ENCODE measurements around the gene NADSYN1. TPM values are rescaled to one million over a fixed set of nuclear protein-coding genes. Genes with fewer than 3 reads are reported as not detected.
A peak's percentile ranks its signal among the peaks of the same experiment; 100 is the strongest.
"Not testable (repeated sequence)": the region's sequence is repeated elsewhere in the genome, so short reads cannot be mapped to it uniquely, and the experiment has no call there.

NADSYN1 gene
- polyA plus RNA-seq, 1 experiment: 63.6 TPM

DNA sequence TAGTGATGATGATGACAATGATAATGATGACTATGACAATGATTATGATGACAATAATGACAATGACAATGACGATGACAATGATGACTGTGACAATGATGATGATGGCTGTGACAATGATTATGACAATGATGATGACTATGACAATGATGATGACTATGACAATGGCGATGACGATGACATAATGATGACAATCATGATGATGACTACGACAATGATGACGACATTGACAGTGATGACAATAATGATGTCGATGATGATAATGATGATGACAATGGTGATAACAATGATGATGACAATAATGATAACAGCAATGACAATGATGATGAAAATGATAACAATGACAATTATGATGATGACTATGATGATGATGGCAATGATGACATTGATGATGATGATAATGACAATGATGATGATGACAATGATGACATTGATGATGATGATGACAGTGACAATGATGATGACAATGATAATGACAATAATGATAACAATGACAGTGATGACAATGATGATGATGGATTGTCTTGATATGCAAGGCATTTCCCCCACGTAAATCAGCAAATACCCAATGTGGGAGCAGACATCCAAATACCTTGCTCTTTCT lies 42.5 kb upstream of the NADSYN1 start:
- Histone ChIP-seq H3K36me3 (ENCODE audit: control insufficient read depth, insufficient read depth, low read length) (no peaks in the 10 kb centered on the region), H3K27me3 (ENCODE audit: control insufficient read depth, insufficient read depth, low read length) (no peaks in the 10 kb centered on the region), H3K4me3 (ENCODE audit: low read depth, low read length) (no peak overlapping the region)
- ChIA-PET POLR2A (no interaction called here), CTCF (no interaction called here)
- no peak for DNase-seq (ENCODE audit: low read depth)
- TF ChIP-seq, protein P1, sequence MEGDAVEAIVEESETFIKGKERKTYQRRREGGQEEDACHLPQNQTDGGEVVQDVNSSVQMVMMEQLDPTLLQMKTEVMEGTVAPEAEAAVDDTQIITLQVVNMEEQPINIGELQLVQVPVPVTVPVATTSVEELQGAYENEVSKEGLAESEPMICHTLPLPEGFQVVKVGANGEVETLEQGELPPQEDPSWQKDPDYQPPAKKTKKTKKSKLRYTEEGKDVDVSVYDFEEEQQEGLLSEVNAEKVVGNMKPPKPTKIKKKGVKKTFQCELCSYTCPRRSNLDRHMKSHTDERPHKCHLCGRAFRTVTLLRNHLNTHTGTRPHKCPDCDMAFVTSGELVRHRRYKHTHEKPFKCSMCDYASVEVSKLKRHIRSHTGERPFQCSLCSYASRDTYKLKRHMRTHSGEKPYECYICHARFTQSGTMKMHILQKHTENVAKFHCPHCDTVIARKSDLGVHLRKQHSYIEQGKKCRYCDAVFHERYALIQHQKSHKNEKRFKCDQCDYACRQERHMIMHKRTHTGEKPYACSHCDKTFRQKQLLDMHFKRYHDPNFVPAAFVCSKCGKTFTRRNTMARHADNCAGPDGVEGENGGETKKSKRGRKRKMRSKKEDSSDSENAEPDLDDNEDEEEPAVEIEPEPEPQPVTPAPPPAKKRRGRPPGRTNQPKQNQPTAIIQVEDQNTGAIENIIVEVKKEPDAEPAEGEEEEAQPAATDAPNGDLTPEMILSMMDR (IDR thresholded peaks at IDR 0.05; ENCODE audit: insufficient read depth, low read depth, low read length): no peak

DNA sequence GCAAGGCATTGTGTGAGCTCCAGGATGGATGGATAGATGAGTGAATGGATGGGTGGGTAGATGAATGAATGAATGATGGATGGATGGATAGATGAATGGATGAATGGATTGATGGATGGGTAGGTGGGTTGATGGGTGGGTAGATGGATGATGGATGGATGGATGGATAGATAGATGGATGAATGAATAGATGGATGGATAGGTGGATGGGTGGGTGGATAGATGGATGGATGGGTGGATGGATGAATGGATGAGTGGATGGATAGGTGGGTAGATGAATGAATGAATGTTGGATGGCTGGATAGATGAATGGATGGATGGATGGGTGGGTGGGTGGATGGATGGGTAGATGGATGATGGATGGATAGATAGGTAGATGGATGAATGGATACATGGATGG lies 38.4 kb upstream of the NADSYN1 start:
- TF ChIP-seq, protein P1 (IDR thresholded peaks at IDR 0.05; ENCODE audit: insufficient read depth, low read depth, low read length): no peak
- DNase-seq (ENCODE audit: low read depth): no peak
- H3K36me3 ChIP-seq (ENCODE audit: control insufficient read depth, insufficient read depth, low read length): no peaks in the 10 kb centered on the region
- H3K4me3 ChIP-seq (ENCODE audit: low read depth, low read length): no peak overlapping the region
- ChIA-PET CTCF (no interaction called here), POLR2A (no interaction called here)
- peaks cover 2% of the 10 kb centered on the region for H3K27me3 ChIP-seq (ENCODE audit: control insufficient read depth, insufficient read depth, low read length)

DNA sequence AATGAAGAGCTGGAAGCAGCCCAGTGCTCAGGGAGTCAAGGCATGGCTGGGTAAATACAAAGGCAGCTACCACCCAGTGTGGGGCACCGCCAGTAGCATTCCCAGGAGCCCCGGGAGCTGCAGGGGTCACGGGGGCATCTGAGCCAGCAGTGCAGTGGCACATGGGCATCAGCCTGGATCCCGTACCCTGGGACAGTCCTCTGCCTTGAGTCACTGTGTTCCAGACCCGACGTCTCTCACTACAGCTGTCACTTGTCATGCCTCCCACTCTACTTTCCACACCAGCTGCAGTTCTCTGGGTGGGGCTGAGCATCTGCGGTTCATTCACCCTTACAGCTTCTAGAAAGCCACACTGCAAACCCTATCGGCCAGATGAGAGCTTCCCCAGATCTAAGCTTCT lies 34.4 kb upstream of the NADSYN1 start:
- Histone ChIP-seq H3K36me3 (ENCODE audit: control insufficient read depth, insufficient read depth, low read length) (no peaks in the 10 kb centered on the region), H3K4me3 (ENCODE audit: low read depth, low read length) (no peak overlapping the region), H3K27me3 (ENCODE audit: control insufficient read depth, insufficient read depth, low read length) (peaks cover 2% of the 10 kb centered on the region)
- ChIA-PET CTCF (no interaction called here), POLR2A (no interaction called here)
- TF ChIP-seq, protein P1 (IDR thresholded peaks at IDR 0.05; ENCODE audit: insufficient read depth, low read depth, low read length): no peak
- no peak for DNase-seq (ENCODE audit: low read depth)

DNA sequence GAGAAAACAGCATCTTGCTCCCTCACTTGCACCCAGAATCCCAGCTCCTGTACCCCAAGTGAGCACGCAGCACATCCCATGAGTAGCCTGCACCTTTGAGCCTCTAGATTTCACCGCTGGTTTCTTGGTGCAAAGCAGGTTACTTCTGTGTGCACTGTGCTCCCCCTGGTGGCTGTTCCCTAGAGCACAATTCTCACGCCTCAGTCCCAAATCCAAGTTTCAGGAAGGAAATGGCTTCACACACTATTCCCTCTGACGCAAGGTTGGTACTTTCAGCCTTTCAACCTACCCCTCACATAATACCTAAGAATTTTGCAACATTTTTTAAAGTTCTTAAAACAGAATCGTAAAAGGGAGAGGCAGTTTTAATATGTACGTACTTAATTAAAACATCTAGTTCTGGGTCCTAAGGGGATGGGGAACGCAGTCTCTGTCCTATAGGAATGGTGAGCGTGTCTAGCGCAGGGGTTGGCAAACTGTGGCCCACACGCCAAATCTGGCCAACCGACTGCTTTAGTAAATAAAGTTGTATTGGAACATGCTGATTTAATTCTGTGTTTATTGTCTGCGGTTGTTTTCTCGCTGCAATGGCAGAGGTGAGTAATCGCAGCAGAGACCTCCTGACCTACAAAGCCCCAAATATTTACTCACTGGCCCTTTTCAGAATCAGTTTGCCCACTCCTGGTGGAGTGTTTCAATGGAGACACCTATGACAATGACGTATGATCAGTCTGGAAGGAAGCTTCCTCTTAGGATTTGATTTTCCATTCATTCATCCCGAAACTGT lies 32.4 kb upstream of the NADSYN1 start:
- Histone ChIP-seq H3K27me3 (ENCODE audit: control insufficient read depth, insufficient read depth, low read length) (peaks cover 2% of the 10 kb centered on the region), H3K4me3 (ENCODE audit: low read depth, low read length) (no peak overlapping the region), H3K36me3 (ENCODE audit: control insufficient read depth, insufficient read depth, low read length) (no peaks in the 10 kb centered on the region)
- TF ChIP-seq, protein P1 (IDR thresholded peaks at IDR 0.05; ENCODE audit: insufficient read depth, low read depth, low read length): peak; percentile 70
- POLR2A ChIA-PET: no interaction called here
- DNase-seq (ENCODE audit: low read depth): no peak
- CTCF ChIA-PET: interaction anchor here (0.5 to 1.1 kb wide), 4 partner anchors 9 to 333 kb away, joined by 3 to 5 read pairs (median 3); no protein-coding TSS in a partner anchor

DNA sequence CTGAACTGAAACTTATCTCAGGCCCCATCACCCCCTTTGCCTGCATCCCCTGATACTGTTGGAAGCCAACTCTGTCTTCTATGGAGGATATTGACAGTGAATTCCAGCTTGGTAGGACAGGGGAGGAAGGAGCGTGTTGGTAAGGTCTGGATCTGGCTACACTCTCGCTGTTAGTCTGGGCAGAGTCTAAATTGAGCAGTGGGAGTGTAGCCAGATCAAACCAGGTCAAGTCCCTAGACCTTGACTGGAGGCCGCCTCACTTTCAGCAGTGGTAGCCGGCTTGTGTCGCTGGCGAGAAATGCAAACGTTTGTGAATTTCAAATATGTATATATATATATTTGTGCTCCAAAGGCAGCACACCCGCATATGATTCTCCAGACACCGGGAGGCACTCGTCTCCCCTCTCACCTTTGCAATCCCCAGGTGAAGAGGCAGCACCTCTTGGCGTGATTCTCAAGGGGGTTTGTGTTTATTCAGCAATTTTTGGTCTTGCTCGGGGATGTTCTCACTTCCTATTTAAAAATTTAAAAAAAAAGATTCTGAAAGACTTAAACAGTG lies 31.5 kb upstream of the NADSYN1 start:
- ChIA-PET POLR2A (no interaction called here), CTCF (interaction anchor here (1.0 kb wide), 1 partner anchor 9 kb away, joined by 3 read pairs; no protein-coding TSS in a partner anchor)
- no peaks in the 10 kb centered on the region for H3K36me3 ChIP-seq (ENCODE audit: control insufficient read depth, insufficient read depth, low read length)
- no peak overlapping the region for H3K4me3 ChIP-seq (ENCODE audit: low read depth, low read length)
- H3K27me3 ChIP-seq (ENCODE audit: control insufficient read depth, insufficient read depth, low read length): peaks cover 2% of the 10 kb centered on the region
- DNase-seq (ENCODE audit: low read depth): no peak
- TF ChIP-seq, protein P1 (IDR thresholded peaks at IDR 0.05; ENCODE audit: insufficient read depth, low read depth, low read length): no peak

DNA sequence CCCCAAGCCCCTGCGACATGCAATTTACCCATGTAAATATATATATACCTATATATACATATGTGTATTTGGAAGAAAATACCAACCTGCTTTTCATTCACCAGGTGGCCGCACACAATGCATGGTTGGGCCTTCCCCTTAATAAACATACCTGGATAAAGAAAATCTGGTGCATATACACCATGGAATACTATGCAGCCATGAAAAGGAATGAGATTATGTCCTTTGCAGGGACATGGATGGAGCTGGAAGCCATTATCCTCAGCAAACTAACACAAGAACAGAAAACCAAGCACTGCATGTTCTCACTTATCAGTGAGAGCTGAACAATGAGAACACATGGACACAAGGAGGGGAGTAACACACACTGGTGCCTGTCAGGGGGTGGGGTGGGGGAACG lies 30.7 kb upstream of the NADSYN1 start:
- H3K27me3 ChIP-seq (ENCODE audit: control insufficient read depth, insufficient read depth, low read length); CTCF ChIA-PET; DNase-seq (ENCODE audit: low read depth); H3K4me3 ChIP-seq (ENCODE audit: low read depth, low read length); POLR2A ChIA-PET; H3K36me3 ChIP-seq (ENCODE audit: control insufficient read depth, insufficient read depth, low read length): not testable (repeated sequence)
